Measurements from ENCODE around the gene GUCY1A1. TPM values are rescaled to one million over a fixed set of nuclear protein-coding genes. Genes with fewer than 3 reads are reported as not detected.

The GUCY1A1 gene
- total RNA-seq, 1 donor, result 0.43 TPM

- H3K4me3 ChIP-seq (ENCODE audit: low read depth, low read length), result no peak overlapping the region
- TF ChIP-seq CTCF (IDR thresholded peaks at IDR 0.05; ENCODE audit: insufficient read depth, low read depth, low read length), result no peak
- no peak for DNase-seq (ENCODE audit: low read depth)
Measured at GRCh38 chr4:155757745-155758265, 91.2 kb downstream of the GUCY1A1 start.

GRCh38 chr4:155758481-155759371 lies 92.1 kb downstream of the GUCY1A1 start, which contains the start of gene GUCY1B1:
GUCY1B1 (plus strand) TSS chr4:155759021; CDS start chr4:155759141, 120 bp downstream.
- TF ChIP-seq CTCF (IDR thresholded peaks at IDR 0.05; ENCODE audit: insufficient read depth, low read depth, low read length), result peak; percentile 26
- peak; percentile 89 for DNase-seq (ENCODE audit: low read depth)
- H3K4me3 ChIP-seq (ENCODE audit: low read depth, low read length), result peak within 1 kb of the TSS; percentile 65

DNA sequence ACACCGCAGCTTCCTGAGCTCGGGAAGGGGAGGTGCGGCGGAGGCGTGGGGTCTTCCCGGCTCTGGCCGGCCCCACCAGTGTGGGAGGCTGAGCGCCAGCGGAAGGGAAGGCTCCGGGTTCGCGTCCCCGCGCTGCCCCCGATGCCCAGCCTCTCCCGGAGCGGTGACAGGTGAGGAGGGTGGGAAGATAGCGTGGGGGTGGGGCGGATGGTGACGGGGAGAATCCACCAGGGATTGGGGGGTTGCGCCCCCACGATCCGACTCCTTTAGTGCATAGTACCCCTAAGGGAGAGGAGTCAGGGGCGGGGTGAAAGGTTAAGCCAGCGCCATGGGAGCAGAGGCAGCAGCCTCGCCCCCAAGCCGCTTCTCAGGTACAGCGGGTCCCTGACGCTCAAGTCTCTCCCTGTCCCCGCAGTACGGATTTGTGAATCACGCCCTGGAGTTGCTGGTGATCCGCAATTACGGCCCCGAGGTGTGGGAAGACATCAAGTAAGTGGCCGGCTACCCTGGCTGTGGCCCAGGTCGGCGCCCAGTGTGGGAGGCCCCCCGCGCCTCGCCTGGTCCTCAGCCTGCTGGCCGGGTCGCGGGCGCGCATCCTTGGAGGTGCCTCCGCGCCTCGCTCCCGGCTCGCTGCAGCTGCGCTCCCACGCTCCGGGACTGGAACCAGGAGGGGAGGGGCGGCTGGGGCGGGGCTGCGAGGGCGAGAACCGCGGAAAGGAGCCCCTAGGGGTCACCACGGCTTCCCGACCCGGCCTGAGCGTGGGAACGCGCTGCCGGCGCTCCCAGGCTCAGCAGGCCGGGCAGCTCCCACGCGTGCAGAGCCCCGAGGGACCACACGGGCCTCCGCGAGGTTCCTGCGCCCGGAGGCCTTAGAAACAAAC lies 93.0 kb downstream of the GUCY1A1 start:
- no peak for TF ChIP-seq CTCF (IDR thresholded peaks at IDR 0.05; ENCODE audit: insufficient read depth, low read depth, low read length)
- H3K4me3 ChIP-seq (ENCODE audit: low read depth, low read length), result peak overlapping the region; percentile 65
- DNase-seq (ENCODE audit: low read depth), result peak; percentile 48

GRCh38 chr4:155761047-155761446 lies 94.4 kb downstream of the GUCY1A1 start:
- no peak for DNase-seq (ENCODE audit: low read depth)
- no peak for TF ChIP-seq CTCF (IDR thresholded peaks at IDR 0.05; ENCODE audit: insufficient read depth, low read depth, low read length)
- H3K4me3 ChIP-seq (ENCODE audit: low read depth, low read length), result no peak overlapping the region

GRCh38 chr4:155761916-155762315 lies 95.3 kb downstream of the GUCY1A1 start:
- no peak for TF ChIP-seq CTCF (IDR thresholded peaks at IDR 0.05; ENCODE audit: insufficient read depth, low read depth, low read length)
- H3K4me3 ChIP-seq (ENCODE audit: low read depth, low read length), result no peak overlapping the region
- DNase-seq (ENCODE audit: low read depth), result peak; percentile 10

DNA sequence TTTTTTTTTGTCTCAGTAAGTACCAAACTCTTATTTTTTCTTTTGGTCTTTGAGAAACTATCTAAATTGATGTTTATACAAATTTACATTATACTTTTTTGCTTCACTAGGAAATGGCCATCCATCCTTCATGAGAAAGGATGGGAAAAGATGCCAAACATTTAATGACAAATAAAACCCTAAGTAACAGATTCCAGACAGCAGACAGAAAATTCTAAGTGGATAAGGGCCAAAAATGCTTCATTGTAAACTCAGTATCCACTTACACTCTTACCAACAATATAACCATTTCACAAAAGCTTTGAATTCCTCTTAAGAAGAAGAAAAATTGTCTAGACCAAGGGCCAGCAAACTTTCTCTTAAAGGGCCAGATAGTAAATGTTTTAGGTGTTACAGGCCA lies 95.7 kb downstream of the GUCY1A1 start:
- DNase-seq (ENCODE audit: low read depth), result peak; percentile 20
- no peak for TF ChIP-seq CTCF (IDR thresholded peaks at IDR 0.05; ENCODE audit: insufficient read depth, low read depth, low read length)
- H3K4me3 ChIP-seq (ENCODE audit: low read depth, low read length), result no peak overlapping the region
